ENCODE results near the gene MST1.

Gene MST1

DNA sequence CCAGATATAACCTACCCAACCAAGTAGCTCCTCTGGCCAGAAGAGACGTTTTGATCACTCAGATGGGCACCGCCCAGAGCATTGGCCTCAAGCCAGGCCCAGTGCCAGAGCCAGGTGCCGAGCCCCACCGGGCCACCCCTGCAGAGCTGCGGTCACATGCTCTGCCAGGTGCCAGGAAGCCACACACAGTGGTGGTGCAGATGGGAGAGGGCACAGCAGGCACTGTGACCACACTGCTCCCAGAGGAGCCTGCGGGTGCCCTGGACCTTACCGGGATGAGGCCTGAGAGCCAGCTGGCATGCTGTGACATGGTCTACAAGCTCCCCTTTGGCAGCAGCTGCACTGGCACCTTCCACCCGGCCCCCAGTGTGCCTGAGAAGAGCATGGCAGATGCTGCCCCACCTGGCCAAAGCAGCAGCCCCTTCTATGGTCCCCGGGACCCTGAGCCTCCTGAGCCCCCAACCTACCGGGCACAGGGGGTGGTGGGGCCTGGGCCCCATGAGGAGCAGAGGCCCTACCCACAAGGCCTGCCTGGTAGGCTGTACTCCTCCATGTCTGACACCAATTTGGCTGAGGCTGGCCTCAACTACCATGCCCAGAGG is 34.2 kb downstream of the MST1 start:
- DNase-seq = no peak

- no peak for DNase-seq
Observed at GRCh38 chr3:49654176-49654825, 35.0 kb downstream of the MST1 start.

DNA sequence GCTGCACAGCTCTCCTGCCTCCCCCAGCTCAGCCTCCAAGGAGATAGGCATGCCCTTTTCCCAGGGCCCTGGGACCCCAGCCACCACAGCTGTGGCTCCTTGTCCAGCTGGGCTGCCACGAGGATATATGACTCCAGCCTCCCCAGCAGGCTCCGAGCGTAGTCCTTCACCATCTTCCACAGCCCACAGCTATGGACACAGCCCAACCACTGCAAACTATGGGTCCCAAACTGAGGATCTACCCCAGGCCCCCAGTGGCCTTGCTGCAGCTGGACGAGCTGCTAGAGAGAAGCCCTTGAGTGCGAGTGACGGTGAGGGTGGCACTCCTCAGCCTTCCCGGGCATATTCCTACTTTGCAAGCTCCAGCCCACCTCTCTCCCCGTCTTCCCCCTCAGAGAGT is 35.7 kb downstream of the MST1 start:
- no peak for DNase-seq

- no peak for DNase-seq
Observed at GRCh38 chr3:49652903-49653415, 36.3 kb downstream of the MST1 start.

DNA sequence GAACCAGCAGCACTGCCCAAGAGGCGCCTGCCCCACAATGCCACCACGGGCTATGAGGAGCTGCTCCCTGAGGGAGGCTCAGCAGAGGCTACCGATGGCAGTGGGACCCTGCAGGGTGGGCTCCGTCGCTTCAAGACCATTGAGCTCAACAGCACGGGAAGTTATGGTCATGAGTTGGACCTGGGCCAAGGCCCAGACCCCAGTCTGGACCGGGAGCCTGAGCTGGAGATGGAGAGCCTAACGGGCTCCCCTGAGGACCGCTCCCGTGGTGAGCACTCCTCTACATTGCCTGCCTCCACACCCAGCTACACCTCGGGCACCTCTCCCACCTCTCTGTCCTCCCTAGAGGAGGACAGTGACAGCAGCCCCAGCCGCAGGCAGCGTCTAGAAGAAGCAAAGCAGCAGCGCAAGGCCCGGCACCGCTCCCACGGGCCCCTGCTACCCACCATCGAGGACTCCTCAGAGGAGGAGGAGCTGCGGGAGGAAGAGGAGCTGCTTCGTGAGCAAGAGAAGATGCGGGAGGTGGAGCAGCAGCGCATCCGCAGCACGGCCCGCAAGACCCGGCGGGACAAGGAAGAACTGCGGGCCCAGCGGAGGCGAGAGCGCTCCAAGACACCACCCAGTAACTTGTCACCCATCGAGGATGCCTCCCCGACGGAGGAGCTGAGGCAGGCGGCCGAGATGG is 36.9 kb downstream of the MST1 start:
- no peak for DNase-seq

DNA sequence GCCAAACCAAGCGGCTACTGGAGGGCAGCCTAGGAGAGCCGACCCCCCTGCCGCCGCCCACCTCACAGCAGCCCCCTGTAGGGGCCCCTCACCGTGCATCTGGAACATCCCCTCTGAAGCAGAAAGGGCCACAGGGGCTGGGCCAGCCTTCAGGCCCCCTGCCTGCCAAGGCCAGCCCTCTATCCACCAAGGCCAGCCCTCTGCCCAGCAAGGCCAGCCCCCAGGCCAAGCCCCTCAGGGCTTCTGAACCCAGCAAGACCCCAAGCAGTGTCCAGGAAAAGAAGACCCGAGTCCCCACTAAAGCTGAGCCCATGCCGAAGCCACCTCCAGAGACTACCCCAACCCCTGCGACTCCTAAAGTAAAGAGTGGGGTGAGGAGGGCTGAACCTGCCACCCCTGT is 38.6 kb downstream of the MST1 start:
- no peak for DNase-seq

- no peak for DNase-seq
Observed at GRCh38 chr3:49650177-49650576, 39.1 kb downstream of the MST1 start.

- DNase-seq = no peak
Observed at GRCh38 chr3:49649576-49649975, 39.7 kb downstream of the MST1 start.

DNA sequence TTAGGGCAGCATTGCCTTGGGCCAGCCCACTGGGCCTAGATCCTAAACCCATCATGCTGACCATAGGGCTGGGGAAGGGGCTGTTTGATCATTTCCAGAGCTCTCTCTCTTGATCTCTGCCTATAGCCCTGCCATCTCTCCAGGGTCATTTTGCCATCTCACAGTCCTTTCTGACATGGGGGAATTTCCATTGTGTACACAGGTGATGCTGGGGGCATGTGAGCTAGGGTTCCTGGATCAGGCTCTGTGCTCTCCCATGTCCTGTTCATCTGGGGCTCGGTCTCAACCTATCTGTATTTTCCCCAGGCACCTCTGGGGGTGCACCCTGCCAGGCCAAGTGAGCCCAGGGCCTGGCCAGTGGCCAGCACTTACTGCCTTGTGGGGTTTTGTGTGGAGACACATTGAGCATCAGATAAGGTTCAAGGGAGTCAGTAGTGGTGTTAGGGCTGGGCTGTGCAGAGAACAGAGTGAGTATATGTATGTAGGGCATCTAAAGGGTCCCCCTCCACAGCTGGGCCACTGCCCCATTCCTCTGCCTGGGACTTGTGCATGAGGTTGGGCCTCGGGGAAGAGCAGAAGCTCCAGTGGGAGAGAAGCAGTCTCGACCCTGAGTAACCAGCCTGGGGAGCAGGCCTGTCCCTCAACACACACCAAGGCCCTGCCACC is 40.8 kb downstream of the MST1 start:
- DNase-seq = no peak

GRCh38 chr3:49647741-49648140 is 41.5 kb downstream of the MST1 start:
- no peak for DNase-seq

- no peak for DNase-seq
Observed at GRCh38 chr3:49646236-49646635, 43.0 kb downstream of the MST1 start.

- DNase-seq = no peak
Observed at GRCh38 chr3:49644684-49645083, 44.6 kb downstream of the MST1 start.

- no peak for DNase-seq
Observed at GRCh38 chr3:49642708-49643145, 46.5 kb downstream of the MST1 start.

DNA sequence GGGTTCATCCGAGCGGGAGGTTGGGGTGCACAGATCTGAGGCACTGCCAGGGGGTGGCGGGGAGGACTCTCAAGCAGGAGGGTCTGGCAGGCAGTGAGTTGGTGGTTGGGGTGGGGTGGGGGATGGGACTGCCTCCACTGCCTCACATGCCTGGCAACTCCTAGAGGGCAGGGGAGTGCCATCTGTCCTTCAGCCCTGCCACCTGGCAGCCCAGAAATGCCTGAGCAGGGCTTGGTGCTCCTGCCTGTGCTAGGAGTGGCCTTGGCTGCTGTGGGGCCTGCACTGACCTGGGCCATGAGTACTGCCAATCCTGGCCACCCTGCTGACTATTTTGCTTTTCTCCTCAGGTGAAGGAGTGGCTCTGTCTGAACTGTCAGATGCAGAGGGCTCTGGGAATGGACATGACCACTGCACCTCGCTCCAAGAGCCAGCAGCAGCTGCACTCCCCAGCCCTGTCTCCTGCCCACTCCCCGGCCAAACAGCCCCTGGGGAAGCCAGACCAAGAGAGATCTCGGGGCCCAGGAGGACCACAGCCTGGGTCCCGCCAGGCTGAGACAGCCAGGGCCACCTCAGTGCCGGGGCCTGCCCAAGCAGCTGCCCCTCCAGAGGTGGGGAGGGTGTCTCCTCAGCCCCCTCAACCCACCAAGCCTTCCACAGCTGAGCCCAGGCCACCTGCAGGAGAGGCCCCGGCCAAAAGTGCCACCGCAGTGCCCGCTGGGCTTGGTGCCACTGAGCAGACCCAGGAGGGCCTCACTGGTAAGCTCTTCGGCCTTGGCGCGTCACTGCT is 47.2 kb downstream of the MST1 start:
- DNase-seq = no peak

DNA sequence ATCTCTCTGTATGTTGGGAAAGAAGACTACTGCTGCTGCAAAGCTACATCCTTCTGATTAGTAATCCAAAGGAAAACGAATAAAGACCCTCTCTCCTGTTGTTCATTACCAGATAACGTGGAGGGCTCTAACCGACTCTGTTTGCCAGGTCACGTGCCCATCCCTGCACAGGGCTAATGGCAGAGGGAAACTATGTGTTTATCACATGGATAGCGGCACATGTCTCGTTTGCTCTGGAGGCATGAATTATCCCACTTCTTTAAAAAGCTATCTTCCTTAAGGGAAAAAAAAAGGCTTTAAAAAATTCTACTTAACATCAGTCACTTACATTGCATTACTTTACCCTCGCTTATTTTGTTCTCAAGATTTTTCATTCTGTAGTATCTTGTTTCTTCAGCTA is 48.0 kb downstream of the MST1 start:
- no peak for DNase-seq

DNA sequence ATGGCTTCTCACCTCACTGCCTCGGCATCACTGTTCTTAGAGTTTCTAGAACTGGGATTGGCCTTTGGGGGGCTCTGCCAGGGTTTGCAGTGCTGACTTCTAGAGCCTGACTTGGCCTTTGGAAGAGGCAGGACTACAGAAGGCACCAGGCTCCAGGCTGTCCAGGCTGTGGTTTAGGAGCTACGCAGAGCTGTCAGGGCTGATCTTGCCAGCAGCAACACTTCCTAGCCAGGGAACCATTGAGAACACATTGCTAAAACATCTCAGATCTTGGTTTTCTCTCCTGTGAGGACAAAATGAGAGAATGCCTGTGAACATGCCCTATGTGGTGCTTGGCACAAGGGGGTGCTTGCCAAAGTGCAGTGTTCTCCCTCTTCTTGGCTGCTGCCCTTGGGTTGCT is 49.7 kb downstream of the MST1 start:
- no peak for DNase-seq

DNA sequence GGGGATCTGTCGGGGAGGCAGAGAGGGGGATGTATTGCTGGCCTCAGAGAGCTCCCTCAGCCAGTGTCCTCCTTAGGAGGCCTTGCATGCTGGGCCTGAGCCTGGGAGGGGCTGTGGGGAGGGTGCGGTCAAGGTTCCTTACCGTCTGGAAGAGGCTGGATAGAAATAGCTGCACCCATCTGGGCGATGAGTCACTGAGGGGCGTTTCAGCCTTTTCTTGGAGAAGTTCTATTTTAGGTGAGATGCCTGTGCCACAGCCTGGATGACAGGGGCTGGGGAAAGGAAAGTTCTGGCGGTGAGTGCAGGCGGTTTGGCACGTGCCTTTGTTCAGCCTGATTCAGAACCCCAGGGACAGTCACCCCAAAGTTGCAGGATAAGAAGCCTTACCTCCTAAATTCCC is 50.8 kb downstream of the MST1 start:
- DNase-seq = no peak

DNA sequence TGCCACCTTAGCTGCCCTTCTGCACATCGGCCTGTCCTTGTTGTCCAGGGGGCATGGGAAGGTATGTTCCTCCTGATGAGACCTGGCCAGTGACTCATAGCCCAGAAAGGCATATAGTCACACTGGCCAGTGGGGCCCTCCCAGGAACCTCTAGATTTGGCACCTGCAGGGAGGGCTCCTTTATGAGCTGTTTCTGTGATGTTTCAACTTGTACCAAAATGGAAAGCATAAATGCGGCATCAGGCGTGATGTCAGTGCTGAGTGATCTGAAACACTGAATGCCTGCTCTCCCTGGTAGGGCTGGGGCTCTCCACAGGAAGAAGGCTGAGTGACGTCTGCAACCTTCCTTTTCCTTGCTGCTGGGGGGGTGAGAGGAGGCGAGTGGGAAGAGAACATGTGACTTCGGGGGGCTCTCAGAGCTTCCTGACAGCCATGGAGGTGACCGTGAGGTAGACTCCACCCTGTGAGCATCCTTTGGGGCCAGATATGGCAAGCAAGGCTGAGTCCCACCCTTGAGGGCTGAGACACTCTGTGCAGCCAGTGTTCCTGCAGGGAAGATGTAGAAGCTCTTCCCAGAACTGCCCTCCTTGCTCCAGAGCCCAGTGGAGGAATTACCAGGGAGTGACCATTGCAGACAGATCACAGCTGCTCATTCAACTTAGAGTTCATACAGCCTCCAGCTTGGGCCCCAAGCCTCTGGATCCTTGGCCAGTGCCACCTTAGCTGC is 52.2 kb downstream of the MST1 start:
- DNase-seq = no peak

- DNase-seq = peak; percentile 19
Observed at GRCh38 chr3:49634736-49635135, 54.5 kb downstream of the MST1 start.

Measured in NCI-H82 (cell line).